Nephron progenitor cell (in vitro differentiated cells): ENCODE results near the gene NABP1.
A peak's percentile ranks its signal among the peaks of the same experiment; 100 is the strongest.

ENCODE experiments used
- DNase-seq: peaks from one replicate; pipeline ENCODE4 v3.0.0; 2021
- H3K27ac Mint-ChIP-seq: 2 replicates; pipeline ENCODE4 v1.8.0; 2021; ENCODE audit warnings: mild to moderate bottlenecking, moderate library complexity, mixed read lengths
- H3K27me3 Mint-ChIP-seq: 2 replicates; pipeline ENCODE4 v1.8.0; 2021; ENCODE audit warnings: mild to moderate bottlenecking, low read depth, mixed read lengths; ENCODE audit not compliant: poor library complexity
- H3K36me3 Mint-ChIP-seq: 2 replicates; pipeline ENCODE4 v1.8.0; 2021; ENCODE audit warnings: low read depth, mixed read lengths
- H3K4me1 Mint-ChIP-seq: 2 replicates; pipeline ENCODE4 v1.8.0; 2021; ENCODE audit warnings: mixed read lengths
- H3K4me3 Mint-ChIP-seq: 2 replicates; pipeline ENCODE4 v1.8.0; 2021; ENCODE audit warnings: mild to moderate bottlenecking, moderate library complexity, mixed read lengths
- H3K9me3 Mint-ChIP-seq: 2 replicates; pipeline ENCODE4 v1.8.0; 2021; ENCODE audit warnings: mild to moderate bottlenecking, moderate library complexity, mixed read lengths
- TF ChIP-seq, protein P1 (sequence below): fragments of 200-600 bp; sonication (generic); IDR thresholded peaks from 2 replicates; pipeline ENCODE4 v1.5.0; 2021; ENCODE audit warnings: antibody characterized with exemption

The NABP1 gene

DNA sequence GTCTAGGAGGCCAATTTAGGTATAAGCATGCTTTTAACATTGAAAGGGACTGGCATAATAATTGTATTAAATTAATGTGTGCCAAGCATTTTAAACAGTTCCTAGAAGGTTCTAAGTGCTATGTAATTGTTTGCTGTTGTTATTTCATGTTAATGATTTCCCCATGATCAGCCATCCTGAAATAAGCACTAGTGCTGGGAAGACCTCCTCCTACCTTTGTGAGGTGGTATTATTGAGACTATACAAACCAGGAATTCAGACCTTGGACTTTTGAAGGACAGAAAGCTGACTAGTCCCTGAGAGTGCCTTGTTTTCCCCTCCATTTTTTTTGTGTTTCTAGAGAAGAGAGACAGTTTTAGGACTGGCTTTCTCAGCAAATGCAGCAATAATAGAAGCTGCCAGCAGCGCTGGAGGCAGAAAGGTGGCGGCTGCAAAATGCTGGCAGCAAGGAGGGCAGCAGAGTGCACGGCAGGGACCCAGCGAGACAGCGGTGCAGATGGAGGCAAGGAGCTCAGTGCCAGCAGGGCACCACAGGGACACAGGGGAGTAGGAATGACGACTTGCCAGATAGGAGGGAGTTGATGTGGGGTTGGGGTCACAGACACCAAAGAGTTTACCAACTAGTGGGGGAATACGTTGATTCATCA lies 25.3 kb downstream of the NABP1 start:
- Mint-ChIP-seq H3K27me3 (peaks cover 2% of the 10 kb centered on the region), H3K27ac (peak overlapping the region; percentile 31), H3K4me1 (peaks cover 20% of the 10 kb centered on the region), H3K9me3 (peaks cover 17% of the 10 kb centered on the region), H3K36me3 (peaks cover 13% of the 10 kb centered on the region), H3K4me3 (no peak overlapping the region)
- DNase-seq, result no peak
- TF ChIP-seq, protein P1, sequence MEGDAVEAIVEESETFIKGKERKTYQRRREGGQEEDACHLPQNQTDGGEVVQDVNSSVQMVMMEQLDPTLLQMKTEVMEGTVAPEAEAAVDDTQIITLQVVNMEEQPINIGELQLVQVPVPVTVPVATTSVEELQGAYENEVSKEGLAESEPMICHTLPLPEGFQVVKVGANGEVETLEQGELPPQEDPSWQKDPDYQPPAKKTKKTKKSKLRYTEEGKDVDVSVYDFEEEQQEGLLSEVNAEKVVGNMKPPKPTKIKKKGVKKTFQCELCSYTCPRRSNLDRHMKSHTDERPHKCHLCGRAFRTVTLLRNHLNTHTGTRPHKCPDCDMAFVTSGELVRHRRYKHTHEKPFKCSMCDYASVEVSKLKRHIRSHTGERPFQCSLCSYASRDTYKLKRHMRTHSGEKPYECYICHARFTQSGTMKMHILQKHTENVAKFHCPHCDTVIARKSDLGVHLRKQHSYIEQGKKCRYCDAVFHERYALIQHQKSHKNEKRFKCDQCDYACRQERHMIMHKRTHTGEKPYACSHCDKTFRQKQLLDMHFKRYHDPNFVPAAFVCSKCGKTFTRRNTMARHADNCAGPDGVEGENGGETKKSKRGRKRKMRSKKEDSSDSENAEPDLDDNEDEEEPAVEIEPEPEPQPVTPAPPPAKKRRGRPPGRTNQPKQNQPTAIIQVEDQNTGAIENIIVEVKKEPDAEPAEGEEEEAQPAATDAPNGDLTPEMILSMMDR, result no peak

DNA sequence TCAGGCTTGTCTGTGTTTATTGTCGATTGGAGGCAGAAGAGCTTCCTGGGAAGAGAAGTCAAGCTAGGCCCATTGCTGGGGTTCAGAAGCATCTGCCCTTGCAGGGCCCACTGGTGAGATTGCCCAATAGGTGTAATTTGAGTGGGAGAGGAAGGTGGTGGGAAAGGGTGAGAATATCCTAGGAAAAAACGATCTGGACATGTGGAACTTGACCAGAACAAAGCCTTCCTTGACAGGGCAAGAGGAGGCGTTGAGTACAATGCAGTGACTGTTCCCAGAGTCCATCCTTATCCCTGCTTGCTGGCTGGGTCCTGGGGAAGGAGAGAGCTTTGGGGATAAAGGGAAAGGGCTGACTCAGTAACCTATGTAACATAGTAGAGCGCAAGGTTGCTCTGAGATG lies 27.1 kb downstream of the NABP1 start:
- Mint-ChIP-seq H3K4me1 (peaks cover 20% of the 10 kb centered on the region), H3K9me3 (peaks cover 14% of the 10 kb centered on the region), H3K27ac (no peak overlapping the region), H3K36me3 (peaks cover 13% of the 10 kb centered on the region), H3K27me3 (peaks cover 2% of the 10 kb centered on the region), H3K4me3 (no peak overlapping the region)
- DNase-seq, result no peak
- TF ChIP-seq, protein P1, result no peak

DNA sequence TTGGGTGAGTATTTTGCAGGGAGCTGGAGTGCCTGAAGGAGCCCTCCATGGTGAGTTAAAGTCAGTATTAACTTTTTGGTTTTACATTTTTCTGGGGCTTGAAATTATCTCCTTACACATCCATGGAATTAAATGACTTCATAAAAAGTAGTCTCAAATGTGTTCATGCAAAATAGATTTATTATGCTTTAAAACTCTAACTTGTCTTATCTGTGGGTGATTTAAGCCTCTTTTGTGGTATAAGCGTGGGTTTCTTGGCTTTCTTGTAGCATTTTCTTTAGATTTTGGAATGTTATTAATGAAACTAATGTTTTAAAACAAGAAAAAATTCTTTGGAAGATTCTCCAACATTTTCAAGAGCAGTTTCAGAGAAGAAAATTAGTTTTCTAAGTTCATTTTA lies 27.8 kb downstream of the NABP1 start:
- H3K4me3 Mint-ChIP-seq, result no peak overlapping the region

DNA sequence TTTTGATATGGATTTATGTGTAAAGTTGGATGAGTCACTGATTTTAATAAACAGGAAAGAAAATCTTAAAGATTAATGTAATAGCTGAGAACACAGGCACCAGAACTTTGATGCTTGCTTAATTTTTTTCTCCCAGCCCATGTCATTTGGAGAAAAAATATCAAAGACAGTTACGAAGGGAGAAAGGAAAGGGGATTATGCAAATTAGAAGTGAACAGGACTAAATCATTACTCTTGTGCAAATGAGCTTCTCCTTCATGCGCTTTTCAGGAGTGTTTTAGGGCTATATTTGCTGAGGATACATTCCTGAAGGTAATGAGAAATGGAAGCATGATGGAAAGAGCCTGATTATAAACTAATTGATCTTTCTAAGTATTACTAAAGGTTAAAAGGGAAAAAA lies 28.9 kb downstream of the NABP1 start:
- Mint-ChIP-seq H3K27me3 (no peaks in the 10 kb centered on the region), H3K27ac (no peak overlapping the region), H3K4me3 (no peak overlapping the region), H3K36me3 (peaks cover 6% of the 10 kb centered on the region), H3K4me1 (peaks cover 8% of the 10 kb centered on the region), H3K9me3 (peaks cover 7% of the 10 kb centered on the region)
- TF ChIP-seq, protein P1, result no peak
- DNase-seq, result no peak

More for the DNA sequence above, 27.8 kb downstream of the NABP1 start:
- Mint-ChIP-seq H3K4me1 (peaks cover 17% of the 10 kb centered on the region), H3K9me3 (peaks cover 14% of the 10 kb centered on the region), H3K27ac (peak overlapping the region; percentile 53), H3K36me3 (peaks cover 13% of the 10 kb centered on the region), H3K27me3 (peaks cover 2% of the 10 kb centered on the region)
- DNase-seq, result no peak
- TF ChIP-seq, protein P1, result no peak

DNA sequence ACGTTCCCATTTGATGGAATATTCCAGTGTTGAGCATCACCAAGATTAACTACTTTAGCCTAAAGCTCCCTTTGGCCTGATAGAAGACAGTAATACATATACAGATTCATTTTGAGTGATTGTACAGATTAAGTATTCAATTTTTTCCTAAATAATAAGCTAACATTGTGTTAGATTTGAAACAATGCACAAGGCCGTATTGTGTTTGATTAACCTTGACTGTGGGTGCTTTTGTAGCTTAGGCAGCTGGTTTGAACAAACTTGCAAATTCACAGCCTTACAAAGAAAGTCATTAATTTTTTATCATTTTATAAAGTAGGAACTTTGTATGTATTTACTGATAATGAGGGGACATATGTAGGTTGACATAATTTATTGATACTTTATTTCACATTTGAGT lies 29.6 kb downstream of the NABP1 start:
- Mint-ChIP-seq H3K4me3 (no peak overlapping the region), H3K9me3 (no peaks in the 10 kb centered on the region), H3K4me1 (peaks cover 6% of the 10 kb centered on the region), H3K36me3 (no peaks in the 10 kb centered on the region), H3K27ac (no peak overlapping the region), H3K27me3 (no peaks in the 10 kb centered on the region)
- TF ChIP-seq, protein P1, result no peak
- no peak for DNase-seq

DNA sequence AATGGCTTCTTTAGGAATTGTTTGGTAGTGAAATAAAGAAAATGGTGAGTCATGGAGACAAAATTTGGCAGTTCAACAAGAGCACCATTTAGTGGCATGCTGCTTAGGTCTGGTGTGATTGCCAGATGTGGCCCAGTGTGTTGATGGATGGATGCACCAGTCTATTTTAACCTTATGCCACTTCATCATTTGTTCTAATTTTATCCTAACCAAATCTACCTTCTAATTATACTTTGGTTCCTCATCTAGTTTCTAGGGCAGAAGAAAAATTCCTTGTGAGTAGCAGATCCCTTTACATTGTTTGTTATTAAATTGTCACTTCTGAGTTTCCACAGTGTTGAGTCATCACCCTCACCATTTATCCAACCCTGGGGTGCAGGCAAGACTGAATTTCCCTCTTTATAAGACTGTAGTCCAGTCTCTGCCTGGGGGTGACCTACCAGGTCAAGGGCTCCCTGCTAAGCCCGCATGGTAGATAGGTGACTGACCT lies 32.5 kb downstream of the NABP1 start:
- Mint-ChIP-seq H3K4me3 (no peak overlapping the region), H3K4me1 (no peaks in the 10 kb centered on the region), H3K9me3 (no peaks in the 10 kb centered on the region), H3K27me3 (no peaks in the 10 kb centered on the region), H3K27ac (no peak overlapping the region), H3K36me3 (no peaks in the 10 kb centered on the region)
- TF ChIP-seq, protein P1, result no peak
- DNase-seq, result no peak
